Activated T-helper 2 cell treated with anti-CD3 and anti-CD28 coated beads, Interferon-gamma antibody, Interleukin-2, Interleukin-4, amounts not matched to agents 10 μg/mL and 5 μg/mL and 100 μg/mL, durations not matched to agents 14 hours and 24 hours and 36 hours (primary cell): ENCODE results near the gene CDC42SE1. TPM values are rescaled to one million over a fixed set of nuclear protein-coding genes. Genes with fewer than 3 reads are reported as not detected.
A peak's percentile ranks its signal among the peaks of the same experiment; 100 is the strongest.

Source experiments
- DNase-seq: peaks from one replicate; pipeline ENCODE4 v3.0.0; 2021; ENCODE audit warnings: low spot score
- H3K27ac Mint-ChIP-seq: one replicate; pipeline ENCODE4 v1.8.0; 2021; ENCODE audit warnings: mixed read lengths
- H3K27me3 Mint-ChIP-seq: one replicate; pipeline ENCODE4 v1.8.0; 2021; ENCODE audit warnings: low read depth, mixed read lengths
- H3K36me3 Mint-ChIP-seq: one replicate; pipeline ENCODE4 v1.8.0; 2021; ENCODE audit warnings: low read depth, mixed read lengths
- H3K4me1 Mint-ChIP-seq: one replicate; pipeline ENCODE4 v1.8.0; 2021; ENCODE audit warnings: low read depth, mixed read lengths
- H3K4me3 Mint-ChIP-seq: one replicate; pipeline ENCODE4 v1.8.0; 2021; ENCODE audit warnings: low read depth, mild to moderate bottlenecking, moderate library complexity, mixed read lengths
- H3K9me3 Mint-ChIP-seq: one replicate; pipeline ENCODE4 v1.8.0; 2021; ENCODE audit warnings: mixed read lengths
- intact Hi-C: fragments of 100-400 bp; cut with micrococcal nuclease; formaldehyde crosslinking; loops from one replicate; pipeline ENCODE4 v1.15.1; 2023
- total RNA-seq: library from RNA; stranded (reverse); gene quantifications from 2 replicates; pipeline ENCODE4 v1.2.3, GENCODE V29; 2022

The CDC42SE1 gene
- total RNA-seq, 1 donor from 2014 or later = 176 TPM

DNA sequence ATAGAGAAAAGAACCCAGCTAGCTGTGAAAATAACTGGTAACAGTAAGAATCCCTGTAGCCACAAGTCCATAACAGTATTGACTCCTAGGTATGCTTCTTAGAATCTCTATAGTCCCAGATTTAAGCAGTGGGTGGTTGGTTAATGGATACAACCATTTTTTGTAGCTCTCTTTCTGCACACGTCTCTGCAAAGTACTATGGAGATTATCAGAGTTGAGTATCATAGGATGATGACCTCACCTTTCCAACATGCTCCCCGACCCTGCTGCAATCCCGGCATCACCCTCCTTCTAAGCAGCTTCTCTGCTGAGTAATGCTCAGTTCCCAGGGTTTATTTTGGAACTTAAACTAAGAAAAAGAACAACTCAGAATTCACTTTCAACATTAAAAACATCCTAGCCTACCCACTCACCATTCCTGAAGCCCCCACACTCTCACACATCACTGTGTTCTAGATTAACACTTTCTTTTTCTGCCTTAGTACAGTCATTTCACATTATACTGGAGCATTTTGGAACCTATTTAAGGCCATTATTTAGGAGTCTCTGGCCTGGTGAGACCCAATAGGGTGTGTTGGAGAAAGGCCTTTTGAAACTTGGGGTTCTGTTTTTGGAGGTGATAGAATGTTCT is 3.4 kb upstream of the CDC42SE1 start:
- Mint-ChIP-seq H3K4me1 (peaks cover 29% of the 10 kb centered on the region), H3K4me3 (no peak overlapping the region), H3K27ac (no peak overlapping the region), H3K36me3 (peaks cover 30% of the 10 kb centered on the region), H3K27me3 (no peaks in the 10 kb centered on the region), H3K9me3 (no peaks in the 10 kb centered on the region)
- intact Hi-C loops = loop anchor here (10.0 kb wide), 1 partner anchor 948 kb away; no protein-coding TSS in a partner anchor
- DNase-seq = no peak

GRCh38 chr1:151061704-151062103 is 2.3 kb upstream of the CDC42SE1 start:
- Mint-ChIP-seq H3K4me1 (peaks cover 40% of the 10 kb centered on the region), H3K27ac (no peak overlapping the region), H3K9me3 (no peaks in the 10 kb centered on the region), H3K36me3 (peaks cover 35% of the 10 kb centered on the region), H3K4me3 (no peak overlapping the region), H3K27me3 (no peaks in the 10 kb centered on the region)
- no peak for DNase-seq
- intact Hi-C loops = loop anchor here (10.0 kb wide), 1 partner anchor 947 kb away; no protein-coding TSS in a partner anchor

DNA sequence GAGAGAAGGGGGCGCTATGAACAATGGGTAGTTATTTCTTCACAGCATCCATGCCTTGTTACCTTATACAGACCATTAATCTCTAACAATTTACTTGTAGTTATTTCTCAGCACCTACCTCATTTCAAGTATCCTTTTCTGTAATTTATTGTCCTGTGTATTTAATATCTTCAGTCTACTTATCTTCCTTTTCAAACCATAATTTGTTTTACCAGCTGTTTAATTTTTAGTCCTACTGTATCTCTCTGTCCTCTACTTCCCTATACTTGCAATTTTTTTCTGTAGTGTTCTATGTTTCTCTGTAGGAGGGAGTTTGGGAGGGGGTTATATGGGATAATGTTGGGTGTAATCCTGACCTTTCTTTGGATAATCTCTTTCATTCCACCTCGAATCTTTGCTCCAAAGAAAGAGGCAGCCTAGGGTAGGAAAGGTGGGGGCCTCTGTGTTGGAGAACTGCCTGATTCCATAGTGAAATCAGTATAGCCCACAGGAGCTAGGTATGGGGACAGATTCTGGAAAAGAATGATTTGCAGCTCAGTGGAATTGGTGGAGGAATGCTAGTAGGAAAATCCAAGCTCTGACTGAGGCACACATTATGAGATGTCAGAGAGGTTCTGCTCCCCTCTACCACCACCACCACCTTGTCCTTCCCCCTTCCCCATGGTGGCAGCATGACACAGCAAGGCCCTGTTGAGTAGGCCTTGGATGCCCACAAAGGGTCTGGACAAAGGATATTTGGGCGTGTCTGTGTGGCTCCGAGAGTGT is 1.4 kb upstream of the CDC42SE1 start:
- peak overlapping the region; percentile 96 for H3K27ac Mint-ChIP-seq
- no peak for DNase-seq
- H3K4me1 Mint-ChIP-seq = peaks cover 49% of the 10 kb centered on the region
- H3K4me3 Mint-ChIP-seq = peak overlapping the region; percentile 90
- no peaks in the 10 kb centered on the region for H3K9me3 Mint-ChIP-seq
- intact Hi-C loops = loop anchor here (1.0 to 10.0 kb wide), 2 partner anchors 9 to 946 kb away; partner anchors contain the start of gene GABPB2
- peaks cover 40% of the 10 kb centered on the region for H3K36me3 Mint-ChIP-seq
- no peaks in the 10 kb centered on the region for H3K27me3 Mint-ChIP-seq

DNA sequence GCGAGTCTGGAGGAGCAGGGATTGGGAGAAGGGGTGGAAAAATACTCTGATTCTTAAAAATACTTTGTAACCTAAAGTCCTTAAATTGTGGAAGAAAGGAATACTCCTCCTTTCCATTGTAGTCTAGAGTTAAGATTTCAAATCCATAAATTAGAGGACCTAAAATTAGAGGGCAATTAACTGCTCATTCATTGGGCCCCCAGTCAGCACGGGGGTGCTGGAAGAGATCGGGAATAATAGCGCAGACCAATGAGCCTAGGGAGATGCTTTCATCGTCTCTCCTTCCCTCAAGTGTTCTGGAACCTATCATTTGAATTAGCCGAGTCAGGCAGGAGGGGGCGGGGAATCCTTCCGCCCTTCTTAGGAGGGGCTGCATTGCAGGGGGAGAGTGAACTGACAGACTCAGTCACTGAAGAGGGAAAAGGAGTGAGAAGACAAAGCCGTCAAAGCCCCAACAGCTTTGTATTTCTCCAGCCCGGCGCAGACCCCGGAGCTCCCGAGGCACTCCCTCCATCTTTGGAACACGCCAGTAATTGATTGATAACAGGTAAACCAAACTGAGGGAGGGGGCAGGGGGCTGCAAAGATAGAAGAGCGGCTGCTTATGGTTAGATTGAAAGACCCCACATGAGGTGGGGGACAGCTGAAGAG is 710 bp upstream of the CDC42SE1 start, which contains the start of gene MLLT11:
Gene MLLT11 (plus strand): TSS at position 391 of the 650 bp plus-strand sequence. CDS start 6,828 bp downstream, outside the sequence.
- Mint-ChIP-seq H3K36me3 (peaks cover 44% of the 10 kb centered on the region), H3K4me3 (peak within 1 kb of the TSS; percentile 90), H3K27me3 (no peaks in the 10 kb centered on the region), H3K4me1 (peaks cover 56% of the 10 kb centered on the region), H3K27ac (peak within 1 kb of the TSS; percentile 96), H3K9me3 (no peaks in the 10 kb centered on the region)
- DNase-seq = no peak
- intact Hi-C loops = loop anchor here (1.0 to 10.0 kb wide), 2 partner anchors 10 to 945 kb away; partner anchors contain the start of gene GABPB2

GRCh38 chr1:151058692-151059091 is 730 bp downstream of the CDC42SE1 start:
- Mint-ChIP-seq H3K27me3 (no peaks in the 10 kb centered on the region), H3K4me1 (peaks cover 64% of the 10 kb centered on the region), H3K27ac (peak overlapping the region; percentile 96), H3K4me3 (peak overlapping the region; percentile 90), H3K9me3 (no peaks in the 10 kb centered on the region), H3K36me3 (peaks cover 58% of the 10 kb centered on the region)
- intact Hi-C loops = loop anchor here (1.0 to 2.0 kb wide), 3 partner anchors 34 to 98 kb away; partner anchors contain the start of gene TNFAIP8L2
- no peak for DNase-seq

DNA sequence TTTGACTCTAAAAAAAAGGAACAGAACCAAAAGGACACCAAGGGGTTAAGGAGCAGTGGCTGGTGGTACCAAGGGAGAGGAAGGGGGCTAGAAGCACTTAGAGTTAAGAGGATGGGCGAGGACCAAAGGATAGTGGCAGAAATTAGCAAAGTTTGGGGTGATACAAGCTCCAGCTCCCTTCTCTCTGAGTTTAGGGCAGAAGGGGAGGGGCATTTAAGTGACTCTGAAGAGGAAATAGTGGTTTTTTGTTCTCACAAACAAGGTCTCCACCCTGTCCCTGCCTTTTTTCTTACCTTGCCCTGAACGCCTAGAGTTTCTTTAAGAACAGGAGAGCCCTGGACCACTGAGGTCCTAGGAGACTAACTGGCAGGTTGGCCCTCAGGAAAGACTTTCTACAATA is 3.3 kb downstream of the CDC42SE1 start:
- peak overlapping the region; percentile 90 for H3K4me3 Mint-ChIP-seq
- H3K27ac Mint-ChIP-seq = peak overlapping the region; percentile 96
- peaks cover 84% of the 10 kb centered on the region for H3K36me3 Mint-ChIP-seq
- H3K4me1 Mint-ChIP-seq = peaks cover 53% of the 10 kb centered on the region
- intact Hi-C loops = no loop called here
- no peaks in the 10 kb centered on the region for H3K27me3 Mint-ChIP-seq
- H3K9me3 Mint-ChIP-seq = no peaks in the 10 kb centered on the region
- peak; percentile 36 for DNase-seq

DNA sequence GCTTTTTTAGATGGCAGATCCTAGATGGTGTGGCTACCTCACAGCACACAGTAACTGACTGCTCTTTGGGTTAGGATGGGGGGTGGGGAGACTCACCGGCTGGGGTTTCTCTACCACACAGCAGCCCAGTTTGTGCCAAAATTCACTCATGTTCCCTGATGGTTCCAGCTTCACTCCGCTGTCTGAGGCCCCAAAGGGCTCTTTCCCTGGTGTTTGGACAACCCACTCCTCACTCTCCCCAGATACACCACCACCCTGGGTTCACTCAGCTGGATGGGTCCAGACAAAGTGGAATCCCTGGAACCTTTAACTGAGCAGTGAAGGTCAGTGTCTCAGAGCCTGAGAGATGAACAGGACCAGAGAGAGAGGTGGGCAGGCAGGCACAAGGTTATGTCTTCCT is 3.8 kb downstream of the CDC42SE1 start:
- Mint-ChIP-seq H3K4me3 (peak overlapping the region; percentile 90), H3K27me3 (no peaks in the 10 kb centered on the region), H3K27ac (peak overlapping the region; percentile 96), H3K36me3 (peaks cover 89% of the 10 kb centered on the region), H3K4me1 (peaks cover 47% of the 10 kb centered on the region), H3K9me3 (no peaks in the 10 kb centered on the region)
- DNase-seq = no peak
- intact Hi-C loops = no loop called here

DNA sequence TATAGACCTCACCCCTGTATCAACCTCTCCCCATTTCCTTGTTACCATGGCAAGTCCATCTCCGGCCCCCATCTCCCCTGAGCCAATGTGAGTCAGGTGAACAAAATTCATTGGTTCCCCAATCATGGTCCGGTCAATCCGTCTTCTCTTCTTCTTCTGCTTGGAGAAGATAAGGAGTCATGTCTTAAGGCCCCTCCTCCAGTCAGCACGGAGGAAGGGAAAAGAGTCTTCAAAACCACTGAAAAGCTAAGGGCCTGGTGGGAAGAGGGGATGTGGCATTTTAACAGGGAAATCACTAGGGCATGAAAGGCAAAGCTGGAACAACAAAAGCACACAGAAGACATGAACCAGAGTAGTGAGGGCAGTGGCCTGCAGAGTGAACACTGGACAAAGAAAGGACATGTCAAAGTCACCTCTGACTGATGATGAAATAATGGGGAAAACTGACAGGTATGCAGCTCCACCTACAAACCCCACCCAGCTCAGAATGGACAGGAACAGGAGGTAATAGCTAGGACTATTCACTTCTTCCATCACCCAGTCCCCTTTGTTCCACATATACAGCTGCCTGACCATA is 4.4 kb downstream of the CDC42SE1 start:
- Mint-ChIP-seq H3K4me1 (peaks cover 43% of the 10 kb centered on the region), H3K36me3 (peaks cover 95% of the 10 kb centered on the region), H3K9me3 (no peaks in the 10 kb centered on the region), H3K27me3 (no peaks in the 10 kb centered on the region), H3K27ac (peak overlapping the region; percentile 33), H3K4me3 (peak overlapping the region; percentile 90)
- no peak for DNase-seq
- intact Hi-C loops = no loop called here

- H3K36me3 Mint-ChIP-seq = peaks cover 67% of the 10 kb centered on the region
- H3K27ac Mint-ChIP-seq = no peak overlapping the region
- peaks cover 33% of the 10 kb centered on the region for H3K4me1 Mint-ChIP-seq
- H3K27me3 Mint-ChIP-seq = no peaks in the 10 kb centered on the region
- DNase-seq = no peak
- H3K9me3 Mint-ChIP-seq = no peaks in the 10 kb centered on the region
- H3K4me3 Mint-ChIP-seq = no peak overlapping the region
- intact Hi-C loops = no loop called here
These were observed 7.9 kb downstream of the CDC42SE1 start for GRCh38 chr1:151051356-151052009.

DNA sequence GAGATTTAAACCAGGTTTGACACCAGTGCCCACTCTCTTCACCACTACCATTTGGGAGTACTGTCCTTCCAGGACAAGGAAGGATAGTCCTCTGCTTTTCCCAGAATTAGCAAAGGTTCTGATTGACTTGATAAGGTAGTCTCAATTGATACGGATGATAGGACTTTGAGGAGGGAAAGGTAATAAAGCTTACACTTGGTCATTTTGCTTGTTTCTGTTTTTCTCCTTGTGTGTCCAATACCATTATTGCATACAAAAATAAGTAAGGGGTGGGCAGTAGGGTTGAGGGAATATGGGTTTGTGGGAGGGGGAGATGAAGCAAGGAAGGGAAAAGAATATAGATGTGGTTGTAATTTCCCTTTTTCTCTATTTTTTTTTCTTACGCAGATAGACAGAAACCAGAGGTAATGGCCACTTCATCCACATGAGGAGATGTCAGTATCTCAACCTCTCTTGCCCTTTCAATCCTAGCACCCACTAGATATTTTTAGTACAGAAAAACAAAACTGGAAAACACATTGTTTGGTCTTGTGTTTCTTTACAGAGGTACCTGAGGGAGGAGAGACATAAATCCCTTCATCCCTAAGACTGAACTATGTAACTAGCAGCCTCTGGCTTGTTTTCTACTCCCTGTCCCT is 9.3 kb downstream of the CDC42SE1 start:
- no peak overlapping the region for H3K4me3 Mint-ChIP-seq
- H3K9me3 Mint-ChIP-seq = no peaks in the 10 kb centered on the region
- peaks cover 20% of the 10 kb centered on the region for H3K4me1 Mint-ChIP-seq
- peaks cover 54% of the 10 kb centered on the region for H3K36me3 Mint-ChIP-seq
- DNase-seq = no peak
- H3K27ac Mint-ChIP-seq = no peak overlapping the region
- no peaks in the 10 kb centered on the region for H3K27me3 Mint-ChIP-seq
- intact Hi-C loops = no loop called here

GRCh38 chr1:151049458-151049857 is 10.0 kb downstream of the CDC42SE1 start:
- Mint-ChIP-seq H3K36me3 (peaks cover 47% of the 10 kb centered on the region), H3K27ac (peak overlapping the region; percentile 26), H3K27me3 (no peaks in the 10 kb centered on the region), H3K4me1 (peaks cover 15% of the 10 kb centered on the region), H3K9me3 (no peaks in the 10 kb centered on the region), H3K4me3 (no peak overlapping the region)
- DNase-seq = no peak
- intact Hi-C loops = no loop called here
